Measurements from ENCODE around the gene CGB1. TPM values are rescaled to one million over a fixed set of nuclear protein-coding genes. Genes with fewer than 3 reads are reported as not detected.
A peak's percentile ranks its signal among the peaks of the same experiment; 100 is the strongest.
"Not testable (repeated sequence)": the region's sequence is repeated elsewhere in the genome, so short reads cannot be mapped to it uniquely, and the experiment has no call there.

CGB1 gene
- total RNA-seq, result not detected in 2 replicates

GRCh38 chr19:49036815-49037214, at the start of gene CGB1:
CGB1 (minus strand) TSS chr19:49036895; CDS start chr19:49036711, 184 bp downstream.
- not testable (repeated sequence) for DNase-seq

DNA sequence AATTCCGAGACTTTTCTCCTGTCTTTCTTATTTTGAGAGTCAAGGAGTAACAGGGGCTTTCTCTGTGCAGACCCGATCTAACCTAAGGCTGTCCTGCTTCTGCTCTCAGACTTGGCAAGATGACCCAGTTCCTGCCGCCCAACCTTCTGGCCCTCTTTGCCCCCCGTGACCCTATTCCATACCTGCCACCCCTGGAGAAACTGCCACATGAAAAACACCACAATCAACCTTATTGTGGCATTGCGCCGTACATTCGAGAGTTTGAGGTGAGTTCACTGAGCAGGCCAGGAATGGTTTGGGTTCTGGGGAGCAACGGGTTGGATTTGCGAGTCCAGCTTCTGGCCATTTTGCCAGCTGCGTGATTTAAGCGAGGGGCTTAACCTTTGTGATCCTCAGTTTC, 49.6 kb upstream of the CGB1 start:
- DNase-seq, result no peak

DNA sequence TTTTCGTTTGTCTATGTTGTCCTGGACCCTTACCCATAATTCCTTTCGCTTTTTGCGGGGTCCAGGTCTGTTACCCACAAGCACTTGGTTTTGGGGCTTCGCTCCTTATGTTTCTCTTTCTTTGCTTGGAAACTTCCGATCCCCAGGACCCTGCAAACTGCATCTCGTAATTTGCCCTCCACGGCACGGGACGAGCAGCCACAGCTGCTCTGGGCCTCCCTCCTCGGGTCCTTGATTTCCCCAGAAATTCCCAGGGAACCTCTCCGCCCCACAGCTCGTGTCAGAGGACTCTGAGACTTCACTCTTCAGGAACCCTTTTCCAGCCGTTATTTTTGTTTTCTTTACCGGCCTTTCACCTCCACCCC, 49.2 kb upstream of the CGB1 start:
- DNase-seq, result no peak

DNA sequence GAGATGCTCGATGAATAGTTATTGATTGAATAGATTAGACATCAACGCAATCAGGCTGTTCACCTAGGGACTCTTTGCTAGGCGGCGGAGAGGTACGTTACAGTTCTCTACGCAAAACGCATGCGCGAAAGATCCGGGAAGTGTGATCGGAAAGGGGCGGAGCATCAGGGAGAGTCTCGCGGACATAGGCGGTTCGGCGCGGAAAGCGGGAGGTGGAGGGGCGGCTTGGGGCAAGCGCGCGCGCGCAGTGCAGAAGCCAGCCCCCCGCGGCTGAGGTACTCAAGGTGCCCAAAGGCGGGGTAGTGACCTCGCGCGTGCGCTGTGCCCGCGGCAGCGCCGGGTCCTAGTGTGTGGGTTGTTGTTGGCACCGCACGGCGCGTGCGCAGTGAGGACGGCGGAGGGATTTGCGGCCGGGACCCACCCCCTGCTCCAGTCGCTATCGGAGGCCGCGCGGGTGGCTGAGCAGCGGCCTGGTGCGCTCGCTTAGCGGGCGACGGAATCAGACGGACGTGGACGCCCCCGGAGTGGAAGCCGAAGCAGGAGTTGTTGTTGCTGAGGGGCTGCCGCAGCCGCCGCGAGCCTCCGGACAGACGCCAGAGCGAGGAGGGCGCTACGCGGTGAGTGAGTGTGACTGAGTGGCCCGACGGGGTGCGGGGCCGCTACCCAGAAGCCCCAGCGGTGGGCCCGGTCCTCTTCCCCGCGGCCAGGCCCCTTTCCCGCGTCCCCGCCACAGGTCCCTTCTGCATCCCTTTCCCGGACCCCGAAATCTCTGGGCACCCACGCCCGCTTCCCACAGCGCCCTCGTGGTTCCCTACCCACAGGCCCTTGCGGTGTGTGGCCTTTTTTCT, 48.5 kb upstream of the CGB1 start, which contains the start of gene SNRNP70:
TSS of gene SNRNP70 (plus strand) at position 432 of the 848 bp plus-strand sequence. CDS start 964 bp downstream, outside the sequence.
- peak; percentile 100 for DNase-seq

DNA sequence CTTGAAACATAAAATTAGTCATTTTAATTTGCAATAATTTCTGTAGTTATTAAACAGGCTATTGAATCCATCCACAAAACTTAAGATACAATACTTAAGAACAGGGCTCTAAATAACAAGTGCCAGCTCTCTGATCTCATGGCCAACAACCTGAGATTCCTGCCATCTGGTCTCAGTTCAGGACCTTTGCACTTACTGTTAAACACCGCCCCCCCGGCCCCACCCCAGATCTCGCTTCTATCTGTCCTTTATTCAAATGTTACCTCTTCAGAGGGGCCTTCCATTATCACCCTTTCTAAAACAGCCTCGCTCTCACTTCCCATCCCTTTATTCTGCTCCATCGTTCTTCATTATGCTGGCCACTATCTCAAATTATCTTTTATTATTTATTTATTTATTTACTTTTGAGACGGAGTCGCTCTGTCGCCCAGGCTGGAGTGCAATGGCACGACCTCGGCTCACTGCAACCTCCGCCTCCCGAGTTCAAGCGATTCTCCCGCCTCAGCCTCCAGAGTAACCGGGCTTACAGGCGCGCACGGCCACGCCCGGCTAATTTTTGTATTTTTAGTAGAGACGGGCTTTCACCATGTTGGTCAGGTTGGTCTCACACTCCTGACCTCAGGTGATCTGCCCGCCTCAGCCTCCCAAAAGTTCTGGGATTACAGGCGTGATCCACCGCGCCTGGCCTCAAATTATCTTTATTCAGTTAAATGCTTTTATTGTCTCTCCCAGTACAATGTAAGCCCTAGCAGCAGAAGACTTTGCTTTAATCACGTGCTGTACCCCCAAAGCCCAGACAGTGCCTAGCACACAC, 47.7 kb upstream of the CGB1 start:
- no peak for DNase-seq

GRCh38 chr19:49081273-49081672, 44.6 kb upstream of the CGB1 start:
- DNase-seq, result no peak

GRCh38 chr19:49080392-49080791, 43.7 kb upstream of the CGB1 start:
- DNase-seq, result no peak

- DNase-seq, result peak; percentile 76
Measured at GRCh38 chr19:49074869-49075268, 38.2 kb upstream of the CGB1 start.

DNA sequence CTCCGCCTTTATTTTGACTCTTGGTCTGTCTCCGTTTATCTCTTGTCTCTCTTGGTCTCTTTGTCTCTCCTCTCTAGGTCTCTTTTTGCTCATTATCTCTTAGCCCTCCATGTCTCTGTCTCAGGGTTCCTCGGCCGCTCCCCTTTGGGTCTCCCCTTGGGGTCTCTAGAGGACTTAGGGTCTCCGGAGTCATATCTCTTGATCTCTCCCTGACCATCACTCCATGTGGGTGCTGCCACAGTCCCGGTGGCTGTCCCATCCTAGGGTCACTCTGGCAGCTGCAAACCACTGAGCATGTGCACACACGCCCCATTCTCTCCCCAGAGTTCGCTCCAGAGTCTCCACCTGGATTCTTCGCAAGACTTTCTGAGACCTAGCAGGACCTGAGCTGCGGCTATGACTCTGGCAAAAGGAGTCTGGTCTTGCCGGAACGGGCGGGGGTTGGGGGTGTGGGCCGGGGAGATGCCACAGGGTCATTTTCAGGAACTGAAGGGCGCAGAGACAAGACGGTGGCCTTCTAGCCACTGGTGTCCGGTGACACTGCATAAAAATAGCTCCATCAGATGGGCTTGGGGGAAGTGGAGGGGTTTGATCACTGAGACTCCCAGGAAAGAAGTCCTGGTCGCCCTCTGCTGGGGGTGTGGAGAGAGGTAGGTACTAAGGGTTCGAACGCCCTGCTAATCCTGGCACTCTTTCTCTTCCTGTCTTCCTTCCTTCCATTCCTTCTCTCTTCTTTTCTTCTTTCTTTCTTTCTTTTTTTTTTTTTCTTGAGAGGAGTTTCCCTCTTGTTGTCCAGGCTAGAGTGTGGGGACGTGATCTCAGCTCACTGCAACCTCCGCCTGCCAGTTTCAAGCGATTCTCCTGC, 37.1 kb upstream of the CGB1 start:
- peak; percentile 21 for DNase-seq

DNA sequence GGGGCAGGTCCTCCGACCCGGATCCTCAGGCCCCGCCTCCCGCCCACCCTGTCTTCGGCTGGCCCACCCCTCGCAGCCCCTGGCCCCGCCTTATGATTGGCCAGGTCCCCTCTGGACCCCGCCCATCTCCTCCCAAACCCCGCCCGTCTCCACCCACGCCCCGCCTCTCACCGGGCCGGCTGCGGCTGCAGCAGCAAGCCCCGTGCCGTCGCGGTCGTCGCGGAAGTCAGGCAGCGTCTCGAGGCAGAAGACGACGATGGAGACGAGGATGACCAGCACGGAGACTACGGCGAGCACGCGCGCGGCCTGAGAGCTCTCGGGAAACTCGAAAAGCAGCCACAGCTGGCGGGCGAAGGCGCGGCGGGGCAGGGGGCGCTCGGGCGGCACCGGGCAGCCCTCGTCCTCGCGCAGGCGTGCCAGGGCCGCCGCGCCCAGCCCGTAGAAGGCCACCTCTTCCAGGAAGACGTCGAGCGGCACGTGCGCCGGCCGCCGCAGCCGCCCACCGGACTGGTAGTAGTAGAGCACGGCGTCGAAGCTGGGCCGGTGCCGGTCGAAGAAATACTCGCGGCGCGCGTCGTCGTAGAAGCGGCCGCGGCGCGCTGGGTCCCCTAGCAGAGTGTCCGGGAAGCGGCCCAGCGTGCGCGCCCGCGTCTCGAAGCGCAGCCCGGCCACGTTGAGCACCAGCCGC, 35.3 kb upstream of the CGB1 start:
- DNase-seq, result no peak

GRCh38 chr19:49070416-49070815, 33.7 kb upstream of the CGB1 start:
- no peak for DNase-seq

- no peak for DNase-seq
Measured at GRCh38 chr19:49069026-49069425, 32.3 kb upstream of the CGB1 start.

DNA sequence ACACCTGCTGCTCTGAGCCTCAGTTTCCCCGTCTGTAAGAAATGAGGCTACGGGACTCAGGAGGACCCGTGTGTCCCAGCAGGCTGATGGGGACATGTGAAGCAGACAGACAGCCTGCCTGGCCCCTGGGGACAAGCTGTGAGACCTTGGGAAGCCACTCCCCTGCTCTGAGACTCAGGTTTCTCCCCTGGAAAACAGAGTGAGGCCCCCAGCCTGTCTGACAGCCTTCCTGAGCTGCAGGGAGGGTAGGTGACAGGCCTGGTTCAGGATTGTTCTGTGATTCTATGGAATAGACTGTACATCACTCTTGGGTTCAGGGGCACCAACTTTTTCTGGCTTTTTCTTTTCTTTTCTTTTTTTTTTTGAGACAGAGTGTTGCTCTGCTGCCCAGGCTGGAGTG, 30.9 kb upstream of the CGB1 start:
- no peak for DNase-seq

DNA sequence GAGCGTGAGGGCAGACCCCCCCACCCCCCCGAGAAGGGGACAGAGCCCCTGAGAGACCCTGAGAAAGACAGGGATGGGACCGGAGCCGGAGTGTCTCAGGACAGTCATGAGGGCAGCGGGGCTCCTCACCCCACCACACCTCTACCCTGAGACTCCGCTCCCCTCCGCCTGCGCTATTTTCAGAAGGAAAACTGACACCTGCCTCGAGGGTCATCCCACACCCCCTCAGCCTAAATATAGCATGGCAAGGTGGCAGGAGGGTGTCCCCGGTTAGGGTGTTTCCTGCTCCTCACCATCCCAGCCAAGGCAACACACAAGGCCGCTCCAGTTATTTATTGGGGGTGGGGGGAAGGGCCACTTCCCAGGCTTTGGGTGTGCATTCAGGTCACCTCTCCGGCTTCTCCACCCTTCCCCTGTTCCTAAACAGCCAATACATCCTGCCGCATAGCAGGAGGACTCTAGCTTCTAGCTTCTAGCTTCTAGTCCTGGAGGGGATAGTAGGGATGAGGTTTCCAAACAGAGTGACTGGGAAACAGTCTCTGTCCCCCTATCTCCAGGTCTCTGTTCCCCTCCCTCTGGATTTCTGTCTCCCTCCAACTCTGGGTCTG, 29.3 kb upstream of the CGB1 start:
- no peak for DNase-seq

DNA sequence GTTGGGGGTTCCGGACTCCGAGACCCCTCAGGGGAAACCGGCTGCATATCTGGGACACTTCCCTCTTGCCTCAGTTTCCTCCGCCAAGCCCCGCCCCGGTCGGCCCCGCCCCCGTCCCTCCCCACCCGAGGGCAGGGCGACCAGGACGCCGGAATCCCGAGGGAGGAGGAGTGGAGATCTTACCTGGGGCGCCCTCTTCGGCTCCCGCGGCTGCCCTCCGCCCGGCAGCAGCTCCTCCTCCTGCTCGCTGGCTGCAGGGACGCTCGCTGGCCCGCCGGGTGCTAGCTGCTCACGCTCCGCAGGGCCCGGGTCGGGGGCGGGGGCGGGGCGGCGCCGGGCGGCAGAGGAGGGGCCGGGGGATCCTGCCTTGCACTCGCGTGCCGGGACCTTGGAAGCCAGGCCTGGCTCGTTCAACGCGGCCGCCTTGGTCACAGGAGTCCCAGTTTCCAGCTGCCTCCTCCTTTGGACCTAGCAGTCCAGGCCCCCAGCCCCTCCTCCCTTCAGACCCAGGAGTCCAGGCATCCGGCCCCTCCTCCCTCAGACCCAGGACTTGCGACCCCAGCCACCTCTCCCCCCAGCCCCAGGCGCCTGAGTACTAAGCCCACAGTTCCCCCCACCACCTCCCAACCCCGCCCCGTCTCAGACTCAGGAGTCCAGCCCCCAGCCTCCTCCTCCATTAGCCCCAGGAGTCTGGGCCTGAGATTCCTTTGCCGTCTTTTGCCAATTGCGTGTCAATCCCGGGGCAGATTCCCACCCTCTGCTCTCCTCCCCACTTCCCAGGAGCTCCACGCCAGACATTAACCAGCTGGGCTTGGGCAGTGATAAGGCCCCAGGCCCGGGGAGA, 28.3 kb upstream of the CGB1 start, which contains the start of gene NTF4:
TSS of gene NTF4 (minus strand) at position 51 of the 844 bp plus-strand sequence. CDS start 2,821 bp downstream, outside the sequence.
- no peak for DNase-seq

GRCh38 chr19:49064029-49064629, 27.4 kb upstream of the CGB1 start:
- no peak for DNase-seq

DNA sequence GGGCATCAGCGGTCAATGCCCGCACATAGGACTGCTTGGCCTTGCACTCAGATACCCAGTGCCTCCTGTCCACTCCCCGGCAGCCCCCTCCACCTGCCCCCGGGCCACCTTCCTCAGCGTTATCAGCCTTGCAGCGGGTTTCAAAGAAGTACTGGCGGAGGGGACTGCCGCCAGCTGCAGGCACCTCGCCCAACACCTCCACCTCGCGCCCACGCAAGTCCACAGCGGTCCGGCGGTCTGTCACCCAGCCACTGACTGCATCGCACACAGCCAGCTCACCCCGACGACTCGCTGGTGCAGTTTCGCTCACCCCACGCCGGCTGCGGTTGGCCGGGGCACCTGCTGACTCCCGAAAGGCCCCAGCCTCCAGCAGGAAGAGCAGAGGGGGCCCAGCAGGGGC, 24.8 kb upstream of the CGB1 start:
- DNase-seq, result no peak

- no peak for DNase-seq
Measured at GRCh38 chr19:49061000-49061399, 24.3 kb upstream of the CGB1 start.

DNA sequence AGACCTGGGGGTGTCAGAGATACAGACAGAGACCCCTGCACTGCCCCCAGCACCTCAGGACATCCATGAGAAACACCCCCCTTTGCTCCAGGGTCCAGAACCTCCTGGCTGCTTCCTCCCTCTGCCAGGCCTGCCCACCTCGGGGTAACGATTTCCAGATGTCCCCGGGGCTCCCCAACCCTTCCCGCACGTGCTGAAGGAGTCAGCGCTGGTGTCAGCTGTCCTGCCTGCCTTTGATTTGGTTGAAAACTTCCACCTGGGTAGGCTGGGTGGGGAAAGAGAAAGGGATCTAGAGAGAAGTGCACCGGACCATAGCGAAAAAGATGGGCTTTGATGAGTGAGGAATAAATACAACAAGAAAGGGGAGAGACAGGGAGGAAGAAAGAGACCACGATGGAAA, 22.4 kb upstream of the CGB1 start:
- no peak for DNase-seq

DNA sequence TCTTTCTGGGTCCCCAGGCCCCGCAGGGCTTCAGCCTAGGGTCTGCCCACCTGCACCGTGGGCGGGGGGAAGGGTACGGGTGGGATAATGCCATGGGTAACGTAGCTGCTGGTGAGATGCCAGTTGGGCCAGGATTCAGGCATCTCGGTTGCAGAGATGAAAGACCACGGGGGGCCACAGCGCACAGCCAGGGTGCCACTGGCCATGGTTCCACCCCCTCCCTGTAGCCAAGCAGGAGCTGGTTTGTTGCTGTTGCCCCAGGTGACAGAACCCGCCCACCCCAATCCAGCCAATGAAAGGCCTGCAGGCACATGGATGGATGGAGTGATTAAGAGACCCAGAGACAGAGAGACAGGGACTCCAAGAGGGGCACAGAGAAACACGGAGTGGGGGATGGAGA, 21.9 kb upstream of the CGB1 start:
- DNase-seq, result peak; percentile 24
